ENCODE data around the gene NUSAP1. TPM values are rescaled to one million over a fixed set of nuclear protein-coding genes. Genes with fewer than 3 reads are reported as not detected.

The NUSAP1 gene
- total and polyA plus RNA-seq, 2 of the 4 experiments (the other 2 are of a cell fraction): 59.2 to 123 TPM

DNA sequence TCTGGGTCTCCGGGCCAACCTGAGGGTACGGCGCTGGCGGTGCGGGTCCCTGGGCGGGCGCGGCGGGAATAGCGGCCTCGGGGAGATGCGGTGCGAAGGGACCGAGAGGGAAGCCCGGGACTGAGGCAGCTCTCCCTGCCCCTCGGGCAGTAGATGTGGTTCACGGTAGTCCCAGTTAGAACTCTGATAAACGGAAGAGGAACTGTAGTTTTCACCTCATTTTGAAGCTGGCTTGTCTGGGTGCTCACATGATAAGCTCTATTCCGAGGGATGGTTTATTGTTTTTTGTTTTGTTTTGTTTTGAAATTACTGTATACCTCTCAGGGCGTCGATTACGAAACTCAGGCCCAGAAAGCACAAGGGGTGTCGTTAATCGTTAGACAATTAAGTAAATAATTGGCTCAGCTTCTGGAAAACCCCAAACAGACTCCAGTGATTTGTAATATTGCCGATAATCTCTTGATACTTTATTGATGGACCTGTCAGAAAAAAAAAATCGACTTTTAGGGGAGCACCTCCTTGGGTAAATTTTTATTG is 413 bp downstream of the NUSAP1 start:
- Histone ChIP-seq H2AK5ac (ENCODE audit: low read depth, low read length) (no peak overlapping the region), H3K23ac (ENCODE audit: low read depth, low read length) (peak overlapping the region; percentile 65), H3K27me3 (ENCODE audit: control insufficient read depth, insufficient read depth, low read length) (no peaks in the 10 kb centered on the region), H2BK15ac (ENCODE audit: low read depth, low read length) (no peak overlapping the region), H3K9me3 (ENCODE audit: control insufficient read depth, insufficient read depth, low read length) (no peaks in the 10 kb centered on the region), H2BK120ac (ENCODE audit: low read depth, low read length) (no peak overlapping the region), H2AFZ (replicated peaks; ENCODE audit: low read length, poor library complexity) (peak overlapping the region; percentile 91), H3K9me1 (ENCODE audit: insufficient read depth, low read length) (peaks cover 2% of the 10 kb centered on the region; the same call in 1 of the 2 replicates), H2BK20ac (ENCODE audit: low read depth, low read length) (no peak overlapping the region), H3K4me1 (ENCODE audit: control insufficient read depth, insufficient read depth, low read length) (0 out of 2 replicates have a peak, but pooled peaks cover 2% of the 10 kb centered on the region), H3K36me3 (ENCODE audit: control insufficient read depth, insufficient read depth, low read length) (no peaks in the 10 kb centered on the region), H4K91ac (ENCODE audit: insufficient read depth, low read depth, low read length) (peak overlapping the region; percentile 25; the same call in 1 of the 2 replicates), H4K20me1 (ENCODE audit: insufficient read depth, low read length) (no peaks in the 10 kb centered on the region), H3K4ac (ENCODE audit: low read depth, low read length) (peak overlapping the region; percentile 58), H3K14ac (replicated peaks; ENCODE audit: low read depth, low read length) (peak overlapping the region; percentile 53), H3K79me1 (ENCODE audit: low read depth in 1 of 2, low read length in 2 of 2) (peaks cover 15 to 35% of the 10 kb centered on the region in 2 experiments), H4K8ac (ENCODE audit: low read depth in 2 of 2, low read length in 2 of 2) (peak overlapping the region; percentile 20 to 21; a peak in 1 of 4 replicates), H3K4me2 (ENCODE audit: low read depth, low read length) (peak overlapping the region; percentile 78), H3K27ac (ENCODE audit: insufficient read depth, low read length) (peak overlapping the region; percentile 23; the same call in 1 of the 2 replicates), H3K9ac (ENCODE audit: low read depth, low read length) (peak overlapping the region; percentile 32; the same call in 1 of the 2 replicates), H2AK9ac (replicated peaks; ENCODE audit: low read depth, low read length, poor library complexity) (peak overlapping the region; percentile 53), H3K56ac (ENCODE audit: extremely low read depth, insufficient read depth, low read length) (peak overlapping the region; percentile 85), H3K18ac (ENCODE audit: low read depth, low read length) (no peak overlapping the region), H3K4me3 (ENCODE audit: insufficient read depth, low read depth, low read length) (peak overlapping the region; percentile 70), H4K5ac (ENCODE audit: low read depth, low read length) (no peak overlapping the region), H2BK5ac (ENCODE audit: low read depth, low read length, poor library complexity, severe bottlenecking) (peak overlapping the region; percentile 16)
- in situ Hi-C loops (cut with MboI; ENCODE audit: low sequenced_read_pairs) (no loop called here), intact Hi-C loops (cut with micrococcal nuclease) (loop anchor here (5.0 kb wide), 2 partner anchors 51 to 101 kb away; partner anchors contain the start of genes CHP1 and EXD1), dilution Hi-C loops (cut with HindIII; ENCODE audit: low sequenced_read_pairs, unreplicated experiment) (no loop called here)
- ATAC-seq (ENCODE audit: low read depth) (peak; percentile 28), DNase-seq (no peak)
- WGBS, 2 experiments (ENCODE audit: extremely low coverage in 2 of 2, insufficient read length in 1 of 2): 1% methylated on average over 12 of the region's 26 CpGs; no CpG with 5 or more reads in 1 of the 2 experiments
- BruUV-seq (replicated peaks): TSS peak; percentile 57
- POLR2A ChIA-PET (ENCODE audit: unreplicated experiment): no interaction called here
- CTCF ChIA-PET: interaction anchor here (1.0 kb wide), 1 partner anchor 14 kb away, joined by 3 read pairs; no protein-coding TSS in a partner anchor
- 0 out of 2 replicates have a peak, but pooled peaks have one; percentile 19 for TF ChIP-seq MAZ (IDR thresholded peaks at IDR 0.05; ENCODE audit: borderline replicate concordance, low read depth, low read length)
- TF ChIP-seq NFE2L2 (IDR thresholded peaks at IDR 0.05; ENCODE audit: low read depth, low read length): no peak
- peak; percentile 74 for TF ChIP-seq CEBPB (IDR thresholded peaks at IDR 0.05; ENCODE audit: low read depth, low read length)
- TF ChIP-seq CHD1 (IDR thresholded peaks at IDR 0.05; ENCODE audit: low read depth, low read length): no peak
- TF ChIP-seq, protein P1, sequence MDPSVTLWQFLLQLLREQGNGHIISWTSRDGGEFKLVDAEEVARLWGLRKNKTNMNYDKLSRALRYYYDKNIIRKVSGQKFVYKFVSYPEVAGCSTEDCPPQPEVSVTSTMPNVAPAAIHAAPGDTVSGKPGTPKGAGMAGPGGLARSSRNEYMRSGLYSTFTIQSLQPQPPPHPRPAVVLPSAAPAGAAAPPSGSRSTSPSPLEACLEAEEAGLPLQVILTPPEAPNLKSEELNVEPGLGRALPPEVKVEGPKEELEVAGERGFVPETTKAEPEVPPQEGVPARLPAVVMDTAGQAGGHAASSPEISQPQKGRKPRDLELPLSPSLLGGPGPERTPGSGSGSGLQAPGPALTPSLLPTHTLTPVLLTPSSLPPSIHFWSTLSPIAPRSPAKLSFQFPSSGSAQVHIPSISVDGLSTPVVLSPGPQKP (IDR thresholded peaks at IDR 0.05; ENCODE audit: borderline replicate concordance, low read depth, low read length): no peak
